Mucosa of rectum (tissue), 2 donors: ENCODE results near the gene SIRPA.
A peak's percentile ranks its signal among the peaks of the same experiment; 100 is the strongest.

Experiments
- H3K27ac ChIP-seq, 2 donors: one replicate each; pipeline ENCODE4 v1.7.0; 2013; ENCODE audit warnings: inconsistent platforms in 2 of 2, low read depth in 2 of 2, low read length in 2 of 2
- H3K27me3 ChIP-seq, 2 donors: one replicate each; pipeline ENCODE4 v1.7.0; 2013; ENCODE audit warnings: low read length in 2 of 2; ENCODE audit not compliant: control insufficient read depth in 2 of 2, insufficient read depth in 2 of 2
- H3K36me3 ChIP-seq, 2 donors: one replicate each; pipeline ENCODE4 v1.7.0; 2013; ENCODE audit warnings: low read length in 2 of 2; ENCODE audit not compliant: control insufficient read depth in 2 of 2, insufficient read depth in 2 of 2
- H3K4me1 ChIP-seq, 2 donors: one replicate each; pipeline ENCODE4 v1.7.0; 2013; ENCODE audit warnings: low read length in 2 of 2, mild to moderate bottlenecking in 1 of 2; ENCODE audit not compliant: control insufficient read depth in 2 of 2, insufficient read depth in 2 of 2
- H3K4me3 ChIP-seq, 2 donors: one replicate each; pipeline ENCODE4 v1.7.0; 2013; ENCODE audit warnings: low read length in 2 of 2
- H3K9ac ChIP-seq, 2 donors: one replicate each; pipeline ENCODE4 v1.7.0; 2013; ENCODE audit warnings: low read length in 2 of 2, low read depth in 1 of 2, mild to moderate bottlenecking in 1 of 2
- H3K9me3 ChIP-seq, 2 donors: one replicate each; pipeline ENCODE4 v1.7.0; 2013; ENCODE audit warnings: low read length in 2 of 2; ENCODE audit not compliant: control insufficient read depth in 2 of 2
- donor health status: healthy.
- donor health status: Normal muscosa, but diverticular disease.

The SIRPA gene

GRCh38 chr20:1943275-1944002 lies 48.2 kb downstream of the SIRPA start:
- H3K36me3 ChIP-seq = peaks cover 0 to 2% of the 10 kb centered on the region in 2 donors
- no peak overlapping the region for H3K4me3 ChIP-seq
- H3K9ac ChIP-seq = no peak overlapping the region
- H3K27me3 ChIP-seq = peaks cover 0 to 6% of the 10 kb centered on the region in 2 donors
- H3K4me1 ChIP-seq = peaks cover 9 to 12% of the 10 kb centered on the region in 2 donors
- no peak overlapping the region for H3K27ac ChIP-seq
- H3K9me3 ChIP-seq = no peaks in the 10 kb centered on the region

- Histone ChIP-seq H3K27me3 (peaks cover 0 to 6% of the 10 kb centered on the region in 2 donors), H3K27ac (no peak overlapping the region), H3K9me3 (no peaks in the 10 kb centered on the region), H3K4me3 (no peak overlapping the region), H3K9ac (no peak overlapping the region), H3K4me1 (peaks cover 9 to 12% of the 10 kb centered on the region in 2 donors), H3K36me3 (peaks cover 0 to 2% of the 10 kb centered on the region in 2 donors)
These were observed 49.3 kb downstream of the SIRPA start for GRCh38 chr20:1944345-1945091.

GRCh38 chr20:1945134-1945618 lies 50.0 kb downstream of the SIRPA start:
- Histone ChIP-seq H3K36me3 (peaks cover 0 to 2% of the 10 kb centered on the region in 2 donors), H3K4me3 (no peak overlapping the region), H3K9ac (no peak overlapping the region), H3K9me3 (no peaks in the 10 kb centered on the region), H3K4me1 (peaks cover 9 to 12% of the 10 kb centered on the region in 2 donors), H3K27me3 (peaks cover 0 to 6% of the 10 kb centered on the region in 2 donors), H3K27ac (no peak overlapping the region)

GRCh38 chr20:1945660-1946059 lies 50.5 kb downstream of the SIRPA start:
- Histone ChIP-seq H3K27me3 (peaks cover 0 to 6% of the 10 kb centered on the region in 2 donors), H3K4me3 (no peak overlapping the region), H3K9ac (no peak overlapping the region), H3K36me3 (peaks cover 0 to 2% of the 10 kb centered on the region in 2 donors), H3K27ac (no peak overlapping the region), H3K9me3 (no peaks in the 10 kb centered on the region), H3K4me1 (peaks cover 9 to 12% of the 10 kb centered on the region in 2 donors)

GRCh38 chr20:1946442-1946761 lies 51.2 kb downstream of the SIRPA start:
- Histone ChIP-seq H3K36me3 (peaks cover 0 to 2% of the 10 kb centered on the region in 2 donors), H3K27me3 (peaks cover 0 to 6% of the 10 kb centered on the region in 2 donors), H3K27ac (no peak overlapping the region), H3K4me3 (peak overlapping the region in 1 of 2 donors; percentile 62), H3K9me3 (no peaks in the 10 kb centered on the region), H3K4me1 (peaks cover 9 to 12% of the 10 kb centered on the region in 2 donors), H3K9ac (no peak overlapping the region)

GRCh38 chr20:1946762-1947534 lies 51.7 kb downstream of the SIRPA start:
- H3K36me3 ChIP-seq = peaks cover 0 to 2% of the 10 kb centered on the region in 2 donors
- H3K4me3 ChIP-seq = peak overlapping the region in 1 of 2 donors; percentile 62
- H3K9me3 ChIP-seq = no peaks in the 10 kb centered on the region
- H3K27me3 ChIP-seq = peaks cover 0 to 6% of the 10 kb centered on the region in 2 donors
- peak overlapping the region in 1 of 2 donors; percentile 8 for H3K9ac ChIP-seq
- H3K27ac ChIP-seq = peak overlapping the region in 1 of 2 donors; percentile 17
- H3K4me1 ChIP-seq = peaks cover 9 to 12% of the 10 kb centered on the region in 2 donors

- H3K36me3 ChIP-seq = peaks cover 0 to 2% of the 10 kb centered on the region in 2 donors
- H3K4me1 ChIP-seq = peaks cover 9 to 12% of the 10 kb centered on the region in 2 donors
- H3K9ac ChIP-seq = no peak overlapping the region
- H3K4me3 ChIP-seq = no peak overlapping the region
- no peaks in the 10 kb centered on the region for H3K9me3 ChIP-seq
- H3K27ac ChIP-seq = no peak overlapping the region
- H3K27me3 ChIP-seq = peaks cover 0 to 6% of the 10 kb centered on the region in 2 donors
These were observed 52.3 kb downstream of the SIRPA start for GRCh38 chr20:1947535-1947846.

- H3K4me3 ChIP-seq = no peak overlapping the region
- H3K4me1 ChIP-seq = peaks cover 9 to 10% of the 10 kb centered on the region in 2 donors
- no peaks in the 10 kb centered on the region for H3K9me3 ChIP-seq
- H3K27me3 ChIP-seq = peaks cover 0 to 6% of the 10 kb centered on the region in 2 donors
- peaks cover 0 to 2% of the 10 kb centered on the region in 2 donors for H3K36me3 ChIP-seq
- no peak overlapping the region for H3K9ac ChIP-seq
- H3K27ac ChIP-seq = no peak overlapping the region
These were observed 54.3 kb downstream of the SIRPA start for GRCh38 chr20:1949347-1950100.

- H3K36me3 ChIP-seq = peaks cover 0 to 2% of the 10 kb centered on the region in 2 donors
- H3K9ac ChIP-seq = no peak overlapping the region
- H3K4me1 ChIP-seq = peaks cover 9 to 10% of the 10 kb centered on the region in 2 donors
- H3K27ac ChIP-seq = no peak overlapping the region
- H3K4me3 ChIP-seq = no peak overlapping the region
- H3K9me3 ChIP-seq = no peaks in the 10 kb centered on the region
- H3K27me3 ChIP-seq = peaks cover 0 to 6% of the 10 kb centered on the region in 2 donors
These were observed 55.6 kb downstream of the SIRPA start for GRCh38 chr20:1950836-1951235.
